ENCODE data around the gene ARSB.

DNA sequence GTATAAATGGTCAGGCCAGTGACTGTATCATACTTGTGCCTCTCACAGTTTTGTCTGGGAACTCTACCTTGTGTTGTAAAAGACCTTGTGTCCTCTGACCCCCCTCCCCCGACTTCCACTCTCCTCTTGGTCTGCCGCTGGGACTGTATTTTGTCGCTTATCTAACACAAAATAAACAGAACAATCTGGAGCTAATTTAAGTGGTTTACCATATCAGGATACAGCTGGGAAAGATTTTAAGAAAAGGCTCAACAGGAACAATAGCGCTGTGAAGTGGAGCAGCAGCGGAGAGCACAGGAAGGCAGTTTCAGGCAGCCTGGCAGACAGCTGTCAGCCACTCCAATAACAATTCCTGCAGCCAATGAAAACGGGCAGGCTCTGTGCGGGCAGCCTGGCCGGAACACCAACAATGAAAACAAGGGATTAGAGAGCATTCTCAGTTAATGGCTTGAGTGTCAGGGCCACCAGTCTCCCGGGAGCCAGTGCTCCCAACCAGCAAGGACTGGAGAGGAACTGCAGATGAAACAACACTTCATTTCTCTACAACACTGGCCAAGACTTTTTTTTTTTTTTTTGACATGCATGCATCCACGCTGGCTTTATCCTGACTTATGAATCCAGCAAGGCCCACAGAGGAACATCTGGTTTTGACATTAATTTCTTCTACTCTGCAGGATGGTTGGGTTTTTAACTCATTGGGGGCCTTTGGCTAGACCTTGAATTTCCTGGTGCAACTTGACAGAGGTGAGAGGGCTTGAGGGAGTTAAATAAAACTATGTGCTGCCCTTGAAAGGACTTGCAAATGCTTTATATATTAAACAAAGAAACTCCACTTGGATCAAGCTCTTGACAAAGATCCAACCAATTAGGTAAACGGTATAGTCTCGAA lies 76.7 kb downstream of the ARSB start:
- TF ChIP-seq POLR2AphosphoS5 (IDR thresholded peaks at IDR 0.05), result no peak
- no peak for TF ChIP-seq POLR2A (IDR thresholded peaks at IDR 0.05)
